ENCODE data around the gene TMEM106B. TPM values are rescaled to one million over a fixed set of nuclear protein-coding genes. Genes with fewer than 3 reads are reported as not detected.

Gene TMEM106B
- total RNA-seq, 2 experiments from 2014 or later, result 24.6 to 27.0 TPM

GRCh38 chr7:12290761-12291160, 79.7 kb downstream of the TMEM106B start:
- ChIA-PET CTCF (no interaction called here), POLR2A (no interaction called here)

GRCh38 chr7:12291870-12292269, 80.8 kb downstream of the TMEM106B start:
- POLR2A ChIA-PET, result no interaction called here
- CTCF ChIA-PET, result no interaction called here

Other genes starting within 250 kb of the TMEM106B start
- 1 to 10 TPM in 1 of 2 experiments, under 1 TPM in 1; 0.84 to 1.6 TPM for gene VWDE, start 192.6 kb downstream of the TMEM106B start, total RNA-seq